GM18508 (cell line): ENCODE measurements around the gene FBXO10.
"Not testable (repeated sequence)": the region's sequence is repeated elsewhere in the genome, so short reads cannot be mapped to it uniquely, and the experiment has no call there.

Source experiments
- ATAC-seq: cut with Tn5 transposase; IDR thresholded peaks from one replicate; pipeline ENCODE4 v1.9.1; 2021; ENCODE audit warnings: moderate number of reproducible peaks; ENCODE audit not compliant: insufficient read depth, unreplicated experiment

FBXO10 gene

DNA sequence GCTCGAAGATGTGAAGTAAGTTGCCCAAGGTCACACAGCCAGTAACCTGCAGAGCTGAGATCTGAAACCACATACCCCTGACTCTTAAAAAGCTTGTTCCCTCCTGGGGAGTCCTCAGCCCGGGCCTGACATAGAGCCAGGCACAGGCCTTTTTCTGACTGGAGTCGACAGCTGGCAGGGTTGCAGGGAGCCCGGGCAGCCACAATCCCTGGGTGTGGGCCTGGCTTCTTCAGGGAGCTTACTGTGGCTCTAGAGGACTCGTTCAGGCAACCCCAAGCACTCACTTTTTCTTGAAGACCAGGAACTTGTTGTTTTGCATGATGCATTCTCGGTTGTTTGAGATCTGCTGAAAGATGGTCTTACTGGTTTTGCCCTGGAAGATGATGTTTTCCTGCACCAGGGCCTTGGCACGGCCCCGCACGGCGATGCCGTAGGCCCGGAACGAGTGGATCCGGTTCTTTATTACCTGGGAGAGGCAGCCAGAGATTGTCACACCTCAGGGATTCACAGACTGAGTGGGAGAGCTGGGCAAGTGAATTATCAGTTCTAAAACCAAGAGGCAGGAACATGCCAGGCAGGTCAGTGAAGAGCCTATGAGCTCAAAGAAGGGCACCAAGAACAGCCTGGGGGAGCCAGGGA, 60.4 kb downstream of the FBXO10 start:
- no peak for ATAC-seq

DNA sequence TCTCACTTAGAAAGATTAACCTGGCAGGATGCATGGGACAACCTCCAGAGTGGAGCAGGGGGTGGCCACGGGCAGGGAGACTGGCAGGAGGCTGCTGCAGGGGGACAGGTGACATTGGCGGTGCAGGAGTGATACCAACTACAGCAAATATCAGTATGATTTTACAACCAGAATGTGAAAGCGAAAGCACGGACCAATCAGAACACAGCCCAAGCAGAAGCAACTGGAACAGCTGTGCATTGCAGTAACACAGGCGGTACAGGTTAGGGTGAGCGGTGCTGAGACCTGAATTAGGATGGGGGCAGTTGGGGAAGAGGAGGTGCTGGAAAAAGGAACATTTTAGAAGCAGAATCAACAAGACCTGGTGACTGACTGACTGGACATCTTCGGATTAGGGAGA, 61.2 kb downstream of the FBXO10 start:
- ATAC-seq: no peak

DNA sequence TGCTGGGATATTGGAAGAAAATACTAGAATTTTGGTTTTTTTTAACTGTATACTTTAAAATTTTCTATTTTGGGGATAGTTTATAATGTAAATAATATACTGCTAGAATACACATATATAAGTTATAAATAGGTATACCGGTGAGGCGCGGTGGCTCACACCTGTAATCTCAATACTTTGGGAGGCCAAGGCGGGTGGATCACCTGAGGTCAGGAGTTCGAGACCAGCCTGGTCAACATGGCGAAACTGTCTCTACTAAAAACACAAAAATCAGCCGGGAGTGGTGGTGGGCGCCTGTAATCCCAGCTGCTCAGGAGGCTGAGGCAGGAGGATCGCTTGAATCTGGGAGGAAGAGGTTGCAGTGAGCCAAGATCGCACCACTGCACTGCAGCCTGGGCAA, 61.8 kb downstream of the FBXO10 start:
- not testable (repeated sequence) for ATAC-seq

DNA sequence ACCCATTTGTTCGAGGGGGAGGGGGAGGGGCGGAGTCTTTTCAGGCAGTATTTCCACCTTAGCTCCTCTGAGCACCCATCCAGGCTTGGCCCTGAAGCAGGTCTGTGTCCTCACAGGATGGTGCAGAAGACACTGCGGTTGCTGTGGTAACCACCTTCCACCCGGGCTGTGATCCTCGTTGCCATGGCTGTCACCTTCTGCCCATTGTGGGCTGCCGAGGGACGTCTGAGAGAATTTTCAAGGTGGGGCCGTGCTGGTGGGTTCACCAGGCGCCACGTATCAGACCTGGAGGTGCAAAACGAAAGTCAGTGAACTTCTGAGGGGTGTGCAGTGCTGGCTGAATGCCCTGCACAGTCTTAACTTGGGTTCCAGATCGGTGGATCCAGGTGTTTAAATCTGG, 63.7 kb downstream of the FBXO10 start:
- no peak for ATAC-seq

DNA sequence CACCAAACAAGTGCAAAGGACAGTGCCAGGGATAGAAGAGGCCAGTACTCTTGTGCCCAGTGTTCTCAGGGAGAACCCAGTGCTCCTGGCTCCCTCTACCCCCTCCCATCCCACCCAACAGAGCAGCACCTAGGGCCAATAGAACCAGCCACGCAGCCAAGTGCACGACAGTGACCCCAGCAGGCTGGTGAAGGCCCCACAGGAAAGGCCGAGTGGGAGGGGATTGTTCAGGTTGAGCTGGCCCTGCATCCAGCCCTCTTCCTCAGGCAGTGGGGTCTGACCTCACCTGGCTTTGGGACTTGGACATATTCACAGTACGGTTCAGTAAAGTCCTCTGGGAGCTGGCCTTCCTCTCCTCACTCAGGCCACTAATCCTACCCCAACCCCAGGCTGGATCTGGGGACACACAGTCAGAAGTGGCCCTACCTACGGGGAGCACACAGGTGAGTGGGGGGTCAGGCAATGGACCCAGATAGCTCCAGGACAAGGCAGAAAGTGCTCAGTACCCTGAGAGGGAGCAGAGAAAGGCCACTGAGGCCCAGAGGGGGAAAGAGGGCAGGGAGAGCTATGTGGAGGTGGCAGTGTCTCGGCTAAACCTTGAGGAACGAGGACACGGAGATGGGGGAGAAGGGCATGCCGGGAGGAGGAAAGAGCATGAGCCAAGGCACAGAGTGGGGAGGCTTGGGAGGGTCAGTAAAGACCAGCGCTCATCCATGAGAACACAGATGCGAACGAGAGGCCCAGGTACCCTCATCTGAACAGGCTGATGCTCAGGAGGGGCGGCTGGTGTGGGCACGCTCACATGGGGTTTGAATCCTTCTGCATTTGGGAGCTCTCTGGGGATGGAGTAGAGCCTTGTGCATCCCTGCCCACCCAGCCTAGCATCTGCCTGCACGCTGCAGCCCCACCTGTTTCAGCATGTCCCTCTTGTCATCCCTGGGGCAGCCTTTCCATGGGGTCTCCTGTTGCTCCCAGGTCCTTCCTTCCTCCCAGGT, 64.9 kb downstream of the FBXO10 start:
- ATAC-seq: no peak

DNA sequence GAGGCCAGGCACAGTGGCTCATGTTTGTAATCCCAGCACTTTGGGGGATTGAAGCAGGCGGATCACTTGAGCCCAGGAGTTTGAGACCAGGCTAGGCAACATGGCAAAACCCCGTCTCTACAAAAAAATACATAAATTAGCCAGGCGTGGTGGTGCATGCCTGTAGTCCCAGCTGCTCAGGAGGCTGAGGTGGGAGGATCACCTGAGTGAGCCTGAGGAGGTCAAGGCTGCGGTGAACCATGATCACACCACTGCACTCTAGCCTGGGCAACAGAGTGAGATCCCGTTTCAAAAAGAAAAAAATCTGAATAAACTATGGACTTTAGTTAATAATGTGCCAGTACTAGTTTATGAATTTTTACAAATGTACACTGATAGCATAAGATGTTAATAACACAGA, 66.1 kb downstream of the FBXO10 start:
- not testable (repeated sequence) for ATAC-seq

DNA sequence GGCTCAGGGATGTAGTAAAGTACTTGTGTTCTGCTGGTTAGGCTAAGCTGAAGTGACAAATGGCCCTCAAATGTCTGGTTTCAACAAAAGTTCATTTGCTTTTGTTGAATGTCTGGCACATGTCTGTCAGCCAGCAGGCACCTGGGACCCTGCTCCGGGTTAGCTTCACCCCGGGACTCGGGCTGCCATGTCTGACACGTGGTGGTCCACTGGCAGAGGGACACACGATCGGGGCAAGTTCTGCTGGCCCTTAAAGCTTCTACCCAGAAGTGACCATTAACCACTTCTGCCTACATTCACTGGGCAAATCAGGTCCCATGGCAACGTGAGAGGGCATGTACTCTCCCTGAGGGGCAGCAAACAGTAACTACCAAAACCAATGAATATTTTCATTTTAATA, 66.6 kb downstream of the FBXO10 start:
- no peak for ATAC-seq

DNA sequence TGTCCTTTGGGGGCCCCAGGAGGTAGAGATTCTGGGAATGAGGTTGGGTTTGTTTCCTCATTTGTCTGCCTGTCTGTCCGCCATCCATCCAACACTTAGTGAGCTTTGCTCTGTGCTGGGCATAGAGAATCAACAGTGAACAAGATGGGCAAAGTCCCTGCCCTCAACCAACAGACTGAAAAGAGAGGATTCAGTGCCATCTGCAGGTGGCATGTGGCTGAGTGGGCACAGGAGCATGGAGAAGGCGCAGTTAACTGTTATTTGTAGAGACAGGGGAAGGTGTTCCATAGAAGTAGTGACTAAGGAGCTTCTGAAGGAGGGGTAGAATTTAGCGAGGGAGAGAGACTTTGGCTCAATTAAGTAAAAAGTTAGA, 67.4 kb downstream of the FBXO10 start:
- ATAC-seq: no peak

DNA sequence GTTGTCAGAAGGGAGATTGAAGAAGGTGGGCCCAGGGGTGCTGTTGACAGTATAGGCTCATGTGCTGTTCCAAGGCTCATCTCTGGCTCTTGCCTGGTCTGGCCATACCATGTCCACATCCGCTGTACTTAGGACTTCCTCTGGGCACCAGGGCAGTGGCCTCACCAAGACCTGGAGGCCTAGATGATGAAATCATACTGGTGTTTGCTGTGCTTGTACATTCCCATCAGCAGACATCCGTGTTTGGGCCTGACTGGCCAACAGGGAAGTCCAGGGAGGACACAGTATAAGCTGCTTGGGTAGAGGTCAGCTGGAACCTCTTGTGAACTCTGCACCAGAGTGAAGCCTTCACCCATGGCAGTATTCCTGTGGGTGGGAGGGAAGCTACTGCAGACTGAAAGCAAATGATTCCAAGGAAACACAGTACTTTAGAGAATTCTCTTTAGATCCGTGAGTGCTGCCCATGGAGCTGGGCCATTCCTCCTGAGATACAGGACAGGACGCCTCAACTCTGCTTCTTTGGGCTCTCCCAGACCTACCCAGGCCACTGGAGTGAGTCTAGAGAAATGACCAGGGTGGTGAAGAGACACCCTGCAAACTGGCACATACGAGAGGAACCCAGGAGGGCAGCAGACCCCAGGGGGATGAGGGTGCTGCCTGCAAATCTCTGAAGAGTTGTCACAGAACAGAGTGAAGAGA, 67.9 kb downstream of the FBXO10 start:
- no peak for ATAC-seq

DNA sequence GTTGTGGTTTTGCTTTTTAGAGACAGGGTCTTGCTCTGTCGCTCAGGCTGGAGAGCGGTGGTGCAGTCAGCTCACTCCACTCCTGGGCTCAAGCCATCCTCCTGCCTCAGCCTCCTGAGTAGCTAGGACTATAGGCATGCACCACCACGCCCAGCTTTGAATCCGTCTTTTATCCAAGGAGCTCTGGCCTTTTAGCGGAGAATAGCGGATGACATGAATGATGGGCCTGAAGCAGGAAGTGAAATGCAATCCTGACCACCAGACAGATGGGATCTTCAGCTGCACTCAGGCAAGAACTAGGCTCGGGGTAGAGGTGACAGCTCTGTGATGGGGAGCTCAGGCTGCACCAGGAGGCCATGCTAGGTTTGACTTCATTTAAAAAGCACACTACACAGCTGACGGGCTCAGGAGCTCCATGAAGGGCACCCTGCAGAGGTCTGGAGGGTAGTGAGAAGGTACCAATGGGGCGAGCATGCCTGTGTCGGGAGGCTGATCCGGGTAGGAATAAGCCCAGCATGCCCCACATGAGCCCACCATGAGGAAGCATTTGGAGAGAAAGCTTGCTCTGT, 68.5 kb downstream of the FBXO10 start:
- ATAC-seq: no peak

DNA sequence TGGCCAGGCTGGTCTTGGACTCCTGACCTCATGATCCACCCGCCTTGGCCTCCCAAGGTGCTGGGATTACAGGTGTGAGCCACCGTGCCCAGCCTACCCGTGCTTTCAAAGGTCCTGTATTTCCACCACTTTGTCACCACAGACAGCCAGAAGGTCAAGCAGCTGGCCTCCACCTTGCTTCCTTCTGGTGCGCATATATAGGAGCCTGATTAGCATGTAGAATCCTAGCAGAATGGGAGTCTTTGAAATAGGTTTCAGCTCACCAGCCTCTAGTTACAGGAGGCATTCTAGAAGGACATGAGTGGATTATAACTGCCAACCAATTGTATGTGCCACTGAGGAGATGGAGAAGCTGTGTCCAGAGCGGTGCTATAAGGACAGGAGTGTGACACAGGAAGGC, 71.6 kb downstream of the FBXO10 start:
- ATAC-seq: no peak

DNA sequence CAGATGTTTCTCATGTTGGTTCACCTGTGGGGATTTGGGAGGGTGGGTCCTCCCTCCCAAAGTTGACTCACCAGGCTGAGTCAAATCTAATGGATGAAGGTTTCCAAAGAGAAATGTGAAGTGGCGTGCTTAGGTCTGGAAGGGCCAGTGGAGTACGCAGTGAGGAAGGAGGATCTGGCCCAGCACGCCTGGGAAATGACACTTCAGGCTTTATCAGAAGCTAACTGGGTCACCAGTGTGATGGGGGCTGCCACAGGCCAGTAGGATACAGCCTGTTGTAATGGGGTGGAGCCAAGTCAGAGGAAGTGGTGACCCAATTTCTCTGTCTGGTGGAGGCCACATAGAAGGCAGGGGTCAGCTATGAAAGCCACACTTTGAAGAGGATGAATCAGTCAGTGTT, 72.4 kb downstream of the FBXO10 start:
- no peak for ATAC-seq

DNA sequence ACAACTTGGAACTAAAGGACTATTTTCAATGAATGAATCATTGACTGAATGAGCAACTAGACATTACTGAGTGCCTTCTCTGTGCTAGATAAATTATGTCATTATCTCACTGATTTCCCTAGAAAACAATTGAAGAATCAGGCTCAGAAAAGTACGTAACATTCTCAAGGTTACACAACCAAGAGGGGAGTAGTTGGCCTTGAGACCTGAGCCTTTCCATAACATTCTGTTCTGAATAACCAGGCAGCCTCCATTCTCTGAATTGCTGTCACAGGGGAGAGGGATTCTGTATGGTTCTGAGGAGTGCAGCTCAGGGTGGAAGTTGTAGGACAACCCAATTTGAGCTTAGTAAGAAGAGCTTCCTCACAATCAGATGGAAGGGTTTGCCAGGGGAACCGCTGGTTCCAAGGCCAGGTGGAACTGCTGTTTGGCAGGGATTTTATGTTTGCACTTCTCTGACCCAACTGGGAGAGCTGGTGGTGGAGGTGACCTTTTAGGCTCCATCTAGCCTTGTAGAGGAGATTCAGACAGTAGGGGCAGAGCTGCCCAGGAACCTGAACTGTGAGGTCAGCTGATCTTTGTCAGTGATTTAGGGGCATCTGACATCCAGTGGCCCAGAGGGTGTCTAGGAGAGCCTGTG, 74.1 kb downstream of the FBXO10 start:
- no peak for ATAC-seq

DNA sequence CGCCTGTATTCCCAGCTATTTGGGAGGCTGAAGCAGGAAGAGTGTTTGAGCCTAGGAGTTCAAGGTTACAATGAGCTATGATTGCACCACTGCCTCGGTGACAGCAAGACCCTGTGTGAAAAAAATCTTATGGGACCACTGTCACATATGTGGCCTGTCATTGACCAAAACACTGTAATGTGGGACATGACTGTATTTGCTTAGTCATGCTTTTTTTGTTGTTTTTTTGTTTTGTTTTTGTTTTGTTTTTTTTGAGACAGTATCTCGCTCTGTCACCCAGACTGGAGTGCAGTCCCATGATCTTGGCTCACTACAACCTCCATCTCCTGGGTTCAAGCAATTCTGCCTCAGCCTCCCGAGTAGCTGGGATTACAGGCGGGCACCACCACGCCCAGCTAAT, 76.9 kb downstream of the FBXO10 start:
- no peak for ATAC-seq

DNA sequence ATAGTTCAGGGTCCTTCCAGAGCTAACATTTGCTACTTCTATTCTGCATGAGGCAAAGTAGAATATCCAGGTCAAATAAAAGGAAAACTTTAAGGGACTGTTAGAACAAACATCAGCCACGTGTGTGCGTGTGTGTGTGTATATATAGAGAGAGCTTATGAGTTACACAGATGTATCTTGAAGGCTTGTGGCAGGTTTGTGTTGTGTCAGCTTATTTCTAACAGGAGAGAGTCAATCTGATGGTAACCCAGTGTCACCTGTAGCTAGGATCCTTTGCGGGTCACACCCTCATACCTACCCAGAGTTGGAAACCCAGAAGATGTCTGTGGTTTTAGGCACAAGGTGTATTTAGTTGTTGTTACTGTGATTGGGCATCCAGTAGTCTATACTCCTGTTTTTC, 77.7 kb downstream of the FBXO10 start:
- ATAC-seq: no peak

DNA sequence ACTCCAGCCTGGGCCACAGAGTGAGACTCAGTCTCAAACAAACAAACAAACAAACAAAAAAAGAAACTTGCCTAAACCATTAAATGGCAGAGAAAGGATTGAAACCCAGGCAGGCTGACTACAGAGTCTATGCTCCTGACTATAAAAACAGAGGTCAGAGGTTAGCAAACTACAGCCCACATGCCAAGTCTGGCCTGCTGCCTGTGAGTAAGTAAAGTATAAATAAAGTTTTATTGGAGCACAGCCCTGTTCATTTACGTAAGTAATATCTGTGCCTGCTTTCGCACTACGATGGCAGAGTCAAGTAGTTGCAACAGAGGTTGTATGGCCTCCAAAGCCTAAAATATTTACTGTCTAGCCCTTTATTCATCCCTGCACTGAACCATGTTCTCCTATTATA, 78.9 kb downstream of the FBXO10 start:
- no peak for ATAC-seq

DNA sequence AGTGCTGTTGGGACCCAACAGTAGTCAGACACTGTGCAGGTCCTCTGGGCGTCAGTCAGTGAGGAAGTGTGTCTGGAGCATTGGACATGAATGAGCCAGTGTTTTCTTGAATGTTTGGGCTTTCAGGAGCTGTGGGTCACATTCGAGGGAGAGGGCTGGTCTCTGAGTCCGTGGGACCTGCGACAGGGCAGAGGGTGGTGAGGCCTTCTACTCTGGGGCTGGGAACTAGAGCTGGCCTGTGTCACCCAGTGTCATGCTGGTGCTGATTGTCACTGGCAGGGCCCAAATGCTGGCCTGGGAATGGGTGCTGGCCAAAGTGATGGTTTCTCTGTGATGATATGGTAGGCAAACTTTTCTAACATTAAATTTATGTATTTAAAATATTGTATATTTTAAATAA, 80.2 kb downstream of the FBXO10 start:
- no peak for ATAC-seq

DNA sequence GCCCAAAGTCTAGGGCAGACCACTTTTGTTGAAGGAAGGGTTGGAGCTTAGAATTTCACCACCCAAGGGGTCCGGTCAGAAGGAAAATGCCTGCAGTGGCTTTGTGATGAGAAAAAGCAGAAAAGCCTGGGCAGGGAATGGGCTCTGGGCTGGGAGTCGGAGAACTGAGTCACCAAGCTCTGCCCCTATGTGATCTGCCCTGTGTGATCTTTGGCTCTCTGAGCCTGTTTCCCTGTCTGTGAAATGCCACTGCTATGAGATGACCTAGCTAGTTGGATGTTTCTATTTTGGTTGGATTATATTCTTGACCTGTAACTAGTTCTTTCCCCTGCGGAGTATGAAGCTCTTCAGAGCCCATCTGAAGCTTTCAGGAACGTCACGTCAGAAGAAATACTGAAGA, 80.6 kb downstream of the FBXO10 start:
- no peak for ATAC-seq

DNA sequence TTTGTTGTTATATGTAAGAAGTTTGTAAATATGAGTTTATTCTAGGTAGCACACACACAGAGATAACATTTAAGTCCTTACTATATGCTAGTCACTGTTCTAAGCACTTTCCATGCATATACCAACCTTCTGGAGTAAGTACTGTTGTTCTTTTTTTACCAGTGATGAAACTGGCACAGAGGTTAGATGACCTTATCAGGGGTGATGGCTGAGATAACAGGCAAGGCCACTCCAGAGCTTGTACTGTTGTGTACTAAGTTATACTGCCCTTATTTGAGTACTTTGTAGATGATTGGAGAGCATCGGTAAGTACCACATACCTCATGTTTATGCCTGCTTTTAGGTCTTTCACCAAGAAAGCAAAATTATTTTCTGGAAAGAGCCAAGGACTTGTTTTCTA, 84.2 kb downstream of the FBXO10 start:
- ATAC-seq: no peak
